AG08396 (cell line): Measurements from ENCODE around the gene IL12RB1.
"Not testable (repeated sequence)": the region's sequence is repeated elsewhere in the genome, so short reads cannot be mapped to it uniquely, and the experiment has no call there.

Experiments used
- DNase-seq: peaks from one replicate; pipeline ENCODE4 v3.0.0; 2012; ENCODE audit warnings: low spot score, mixed read lengths

The IL12RB1 gene

GRCh38 chr19:18112989-18113478 is 26.3 kb upstream of the IL12RB1 start:
- peak; percentile 88 for DNase-seq

GRCh38 chr19:18110609-18111232 is 24.0 kb upstream of the IL12RB1 start:
- DNase-seq = no peak

- DNase-seq = peak; percentile 74
Observed at GRCh38 chr19:18109733-18110608, 23.2 kb upstream of the IL12RB1 start.

- DNase-seq = no peak
Observed at GRCh38 chr19:18109341-18109732, 22.6 kb upstream of the IL12RB1 start.

- no peak for DNase-seq
Observed at GRCh38 chr19:18108897-18109296, 22.2 kb upstream of the IL12RB1 start.

GRCh38 chr19:18107235-18107634 is 20.5 kb upstream of the IL12RB1 start:
- DNase-seq = no peak

- DNase-seq = not testable (repeated sequence)
Observed at GRCh38 chr19:18105259-18105658, 18.5 kb upstream of the IL12RB1 start.

- no peak for DNase-seq
Observed at GRCh38 chr19:18104793-18105131, 18.0 kb upstream of the IL12RB1 start.

- DNase-seq = no peak
Observed at GRCh38 chr19:18102916-18103542, 16.3 kb upstream of the IL12RB1 start.

- DNase-seq = no peak
Observed at GRCh38 chr19:18101268-18101667, 14.5 kb upstream of the IL12RB1 start.

- no peak for DNase-seq
Observed at GRCh38 chr19:18100710-18101109, 14.0 kb upstream of the IL12RB1 start.

GRCh38 chr19:18099623-18099995 is 12.9 kb upstream of the IL12RB1 start:
- DNase-seq = no peak

GRCh38 chr19:18098891-18099622 is 12.3 kb upstream of the IL12RB1 start:
- no peak for DNase-seq

- DNase-seq = peak; percentile 13
Observed at GRCh38 chr19:18097993-18098890, 11.5 kb upstream of the IL12RB1 start.

GRCh38 chr19:18097217-18097992 is 10.7 kb upstream of the IL12RB1 start, which contains the start of gene MAST3:
Gene MAST3 (plus strand): TSS chr19:18097778. CDS start chr19:18097793, 15 bp downstream.
- peak; percentile 96 for DNase-seq

GRCh38 chr19:18096258-18096657 is 9.5 kb upstream of the IL12RB1 start:
- no peak for DNase-seq

GRCh38 chr19:18093439-18094161 is 6.9 kb upstream of the IL12RB1 start:
- peak; percentile 57 for DNase-seq

GRCh38 chr19:18091217-18091608 is 4.5 kb upstream of the IL12RB1 start:
- DNase-seq = no peak

GRCh38 chr19:18090545-18091216 is 3.9 kb upstream of the IL12RB1 start:
- DNase-seq = peak; percentile 41
